ENCODE results near the gene USB1. TPM values are rescaled to one million over a fixed set of nuclear protein-coding genes. Genes with fewer than 3 reads are reported as not detected.

The USB1 gene
- total RNA-seq, 1 experiment from 2014 or later = 106 TPM

DNA sequence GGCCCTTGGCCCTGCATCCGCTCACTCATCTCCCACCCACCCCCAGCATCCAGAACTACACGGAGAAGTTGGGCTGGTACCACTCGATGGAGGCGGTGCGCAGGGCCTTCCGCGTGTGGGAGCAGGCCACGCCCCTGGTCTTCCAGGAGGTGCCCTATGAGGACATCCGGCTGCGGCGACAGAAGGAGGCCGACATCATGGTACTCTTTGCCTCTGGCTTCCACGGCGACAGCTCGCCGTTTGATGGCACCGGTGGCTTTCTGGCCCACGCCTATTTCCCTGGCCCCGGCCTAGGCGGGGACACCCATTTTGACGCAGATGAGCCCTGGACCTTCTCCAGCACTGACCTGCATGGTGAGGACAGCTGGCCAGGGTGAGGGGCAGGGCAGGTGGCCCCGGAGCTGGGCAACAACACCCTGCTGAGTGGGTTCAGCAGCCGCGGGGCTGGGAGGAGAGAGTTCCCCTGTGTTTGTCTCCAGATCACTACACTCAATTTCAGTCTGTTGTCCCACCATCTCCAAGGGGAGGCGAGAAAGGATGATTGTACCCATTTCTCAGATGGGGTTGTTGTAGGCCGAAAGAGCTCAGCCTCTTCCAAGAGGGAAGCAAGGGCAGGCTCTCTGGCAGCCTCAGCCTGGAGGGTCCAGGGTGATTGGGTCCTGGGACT lies 38.8 kb downstream of the USB1 start:
- intact Hi-C loops (cut with micrococcal nuclease; ENCODE audit: unreplicated experiment) = no loop called here
- no peaks in the 10 kb centered on the region for H3K27me3 ChIP-seq (replicated peaks; ENCODE audit: insufficient read depth, low read depth, low read length, poor library complexity)
- no peak overlapping the region for H3K27ac ChIP-seq (ENCODE audit: low read depth, low read length, poor library complexity, severe bottlenecking)
- no peaks in the 10 kb centered on the region for H3K36me3 ChIP-seq (ENCODE audit: insufficient read depth, low read length, poor library complexity, severe bottlenecking)
- no peaks in the 10 kb centered on the region for H3K4me1 ChIP-seq (ENCODE audit: insufficient read depth, low read length, poor library complexity, severe bottlenecking)
- BruUV-seq (replicated peaks) = no TSS peak
- ChIA-PET CTCF (no interaction called here), POLR2A (ENCODE audit: low non-redundant PET) (no interaction called here)
- TF ChIP-seq EZH2 (IDR thresholded peaks at IDR 0.05; ENCODE audit: borderline replicate concordance, low read depth, low read length, poor library complexity, severe bottlenecking) = no peak
- TF ChIP-seq, protein P1, sequence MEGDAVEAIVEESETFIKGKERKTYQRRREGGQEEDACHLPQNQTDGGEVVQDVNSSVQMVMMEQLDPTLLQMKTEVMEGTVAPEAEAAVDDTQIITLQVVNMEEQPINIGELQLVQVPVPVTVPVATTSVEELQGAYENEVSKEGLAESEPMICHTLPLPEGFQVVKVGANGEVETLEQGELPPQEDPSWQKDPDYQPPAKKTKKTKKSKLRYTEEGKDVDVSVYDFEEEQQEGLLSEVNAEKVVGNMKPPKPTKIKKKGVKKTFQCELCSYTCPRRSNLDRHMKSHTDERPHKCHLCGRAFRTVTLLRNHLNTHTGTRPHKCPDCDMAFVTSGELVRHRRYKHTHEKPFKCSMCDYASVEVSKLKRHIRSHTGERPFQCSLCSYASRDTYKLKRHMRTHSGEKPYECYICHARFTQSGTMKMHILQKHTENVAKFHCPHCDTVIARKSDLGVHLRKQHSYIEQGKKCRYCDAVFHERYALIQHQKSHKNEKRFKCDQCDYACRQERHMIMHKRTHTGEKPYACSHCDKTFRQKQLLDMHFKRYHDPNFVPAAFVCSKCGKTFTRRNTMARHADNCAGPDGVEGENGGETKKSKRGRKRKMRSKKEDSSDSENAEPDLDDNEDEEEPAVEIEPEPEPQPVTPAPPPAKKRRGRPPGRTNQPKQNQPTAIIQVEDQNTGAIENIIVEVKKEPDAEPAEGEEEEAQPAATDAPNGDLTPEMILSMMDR (conservative IDR thresholded peaks at IDR 0.05; ENCODE audit: low read depth, low read length) = no peak
- no peak overlapping the region for H3K4me3 ChIP-seq (ENCODE audit: low read depth, low read length, poor library complexity, severe bottlenecking)
- H3K9me3 ChIP-seq (ENCODE audit: low read depth, low read length, poor library complexity, severe bottlenecking) = no peaks in the 10 kb centered on the region
- no peak for DNase-seq (ENCODE audit: low spot score)

DNA sequence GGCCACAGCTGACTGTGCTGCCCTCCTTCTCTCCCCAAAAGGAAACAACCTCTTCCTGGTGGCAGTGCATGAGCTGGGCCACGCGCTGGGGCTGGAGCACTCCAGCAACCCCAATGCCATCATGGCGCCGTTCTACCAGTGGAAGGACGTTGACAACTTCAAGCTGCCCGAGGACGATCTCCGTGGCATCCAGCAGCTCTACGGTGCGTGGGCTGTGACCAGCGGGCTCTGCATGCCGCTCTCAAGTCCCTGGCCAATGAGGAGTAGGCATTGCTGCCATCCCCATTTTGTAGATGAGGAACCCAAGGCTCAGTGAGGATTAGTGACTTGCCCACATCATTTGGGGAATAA lies 39.3 kb downstream of the USB1 start:
- Histone ChIP-seq H3K27me3 (replicated peaks; ENCODE audit: insufficient read depth, low read depth, low read length, poor library complexity) (no peaks in the 10 kb centered on the region), H3K4me3 (ENCODE audit: low read depth, low read length, poor library complexity, severe bottlenecking) (no peak overlapping the region), H3K36me3 (ENCODE audit: insufficient read depth, low read length, poor library complexity, severe bottlenecking) (no peaks in the 10 kb centered on the region), H3K27ac (ENCODE audit: low read depth, low read length, poor library complexity, severe bottlenecking) (no peak overlapping the region), H3K9me3 (ENCODE audit: low read depth, low read length, poor library complexity, severe bottlenecking) (no peaks in the 10 kb centered on the region), H3K4me1 (ENCODE audit: insufficient read depth, low read length, poor library complexity, severe bottlenecking) (no peaks in the 10 kb centered on the region)
- ChIA-PET CTCF (no interaction called here), POLR2A (ENCODE audit: low non-redundant PET) (no interaction called here)
- no TSS peak for BruUV-seq (replicated peaks)
- TF ChIP-seq EZH2 (IDR thresholded peaks at IDR 0.05; ENCODE audit: borderline replicate concordance, low read depth, low read length, poor library complexity, severe bottlenecking) = no peak
- TF ChIP-seq, protein P1 (conservative IDR thresholded peaks at IDR 0.05; ENCODE audit: low read depth, low read length) = no peak
- intact Hi-C loops (cut with micrococcal nuclease; ENCODE audit: unreplicated experiment) = no loop called here
- DNase-seq (ENCODE audit: low spot score) = no peak

DNA sequence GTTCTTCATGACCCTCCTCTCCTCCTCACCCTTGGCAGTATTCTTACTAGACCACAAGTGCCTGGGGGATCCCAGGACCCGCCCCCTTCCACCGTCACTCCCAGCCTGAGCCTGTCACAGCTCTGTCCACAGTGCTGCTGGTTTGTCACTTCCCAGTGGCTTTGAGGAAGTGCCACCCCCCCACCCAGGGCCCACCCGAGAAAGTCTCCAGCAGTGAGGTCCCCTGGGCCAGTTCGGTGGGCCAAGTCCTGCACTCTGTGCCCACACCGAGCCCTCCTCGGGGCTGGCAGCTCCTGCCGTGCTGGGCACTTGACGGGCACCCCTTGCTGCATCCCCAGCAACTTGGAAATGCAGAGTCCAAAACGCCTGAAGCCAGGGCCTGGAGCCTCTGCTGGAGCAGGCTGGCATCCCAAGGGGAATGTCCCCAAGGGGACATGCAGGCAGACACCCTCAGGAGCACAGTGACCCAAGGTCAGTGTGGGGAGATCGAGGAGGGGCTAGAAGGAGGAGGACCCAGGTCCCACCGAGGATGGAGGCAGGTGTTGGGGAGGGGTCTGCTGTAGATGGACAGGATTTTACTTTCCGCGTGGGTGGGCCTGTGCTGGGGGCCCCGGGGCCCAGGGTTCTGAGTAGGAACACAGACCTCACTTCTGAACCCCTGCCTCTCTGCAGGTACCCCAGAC lies 39.9 kb downstream of the USB1 start:
- H3K9me3 ChIP-seq (ENCODE audit: low read depth, low read length, poor library complexity, severe bottlenecking) = no peaks in the 10 kb centered on the region
- TF ChIP-seq EZH2 (IDR thresholded peaks at IDR 0.05; ENCODE audit: borderline replicate concordance, low read depth, low read length, poor library complexity, severe bottlenecking) = no peak
- TF ChIP-seq, protein P1 (conservative IDR thresholded peaks at IDR 0.05; ENCODE audit: low read depth, low read length) = no peak
- DNase-seq (ENCODE audit: low spot score) = no peak
- no peak overlapping the region for H3K27ac ChIP-seq (ENCODE audit: low read depth, low read length, poor library complexity, severe bottlenecking)
- no peaks in the 10 kb centered on the region for H3K36me3 ChIP-seq (ENCODE audit: insufficient read depth, low read length, poor library complexity, severe bottlenecking)
- no TSS peak for BruUV-seq (replicated peaks)
- intact Hi-C loops (cut with micrococcal nuclease; ENCODE audit: unreplicated experiment) = no loop called here
- ChIA-PET CTCF (no interaction called here), POLR2A (ENCODE audit: low non-redundant PET) (no interaction called here)
- H3K4me1 ChIP-seq (ENCODE audit: insufficient read depth, low read length, poor library complexity, severe bottlenecking) = no peaks in the 10 kb centered on the region
- no peak overlapping the region for H3K4me3 ChIP-seq (ENCODE audit: low read depth, low read length, poor library complexity, severe bottlenecking)
- H3K27me3 ChIP-seq (replicated peaks; ENCODE audit: insufficient read depth, low read depth, low read length, poor library complexity) = no peaks in the 10 kb centered on the region
